Fibroblast of villous mesenchyme (primary cell): ENCODE data around the gene SLC25A39. TPM values are rescaled to one million over a fixed set of nuclear protein-coding genes. Genes with fewer than 3 reads are reported as not detected.
A peak's percentile ranks its signal among the peaks of the same experiment; 100 is the strongest.
"Not testable (repeated sequence)": the region's sequence is repeated elsewhere in the genome, so short reads cannot be mapped to it uniquely, and the experiment has no call there.

Source experiments
- DNase-seq: peaks from one replicate; pipeline ENCODE4 v3.0.0-alpha.2; 2010; ENCODE audit warnings: low read depth
- H3K4me3 ChIP-seq: 2 replicates; pipeline ENCODE4 v1.5.1; 2011; ENCODE audit warnings: low read depth, mild to moderate bottlenecking, low read length
- total RNA-seq: library from RNA; depleted of rRNA; stranded (reverse); fragments of >200 nt; gene quantifications from 2 replicates; pipeline ENCODE4 v1.2.3, GENCODE V29; 2012
- TF ChIP-seq, protein P1 (sequence below): IDR thresholded peaks from 2 replicates; pipeline ENCODE4 v1.5.1; 2012; ENCODE audit warnings: low read depth, mild to moderate bottlenecking, low read length; ENCODE audit not compliant: insufficient read depth

The SLC25A39 gene
- total RNA-seq, 1 donor = 61.7 TPM

DNA sequence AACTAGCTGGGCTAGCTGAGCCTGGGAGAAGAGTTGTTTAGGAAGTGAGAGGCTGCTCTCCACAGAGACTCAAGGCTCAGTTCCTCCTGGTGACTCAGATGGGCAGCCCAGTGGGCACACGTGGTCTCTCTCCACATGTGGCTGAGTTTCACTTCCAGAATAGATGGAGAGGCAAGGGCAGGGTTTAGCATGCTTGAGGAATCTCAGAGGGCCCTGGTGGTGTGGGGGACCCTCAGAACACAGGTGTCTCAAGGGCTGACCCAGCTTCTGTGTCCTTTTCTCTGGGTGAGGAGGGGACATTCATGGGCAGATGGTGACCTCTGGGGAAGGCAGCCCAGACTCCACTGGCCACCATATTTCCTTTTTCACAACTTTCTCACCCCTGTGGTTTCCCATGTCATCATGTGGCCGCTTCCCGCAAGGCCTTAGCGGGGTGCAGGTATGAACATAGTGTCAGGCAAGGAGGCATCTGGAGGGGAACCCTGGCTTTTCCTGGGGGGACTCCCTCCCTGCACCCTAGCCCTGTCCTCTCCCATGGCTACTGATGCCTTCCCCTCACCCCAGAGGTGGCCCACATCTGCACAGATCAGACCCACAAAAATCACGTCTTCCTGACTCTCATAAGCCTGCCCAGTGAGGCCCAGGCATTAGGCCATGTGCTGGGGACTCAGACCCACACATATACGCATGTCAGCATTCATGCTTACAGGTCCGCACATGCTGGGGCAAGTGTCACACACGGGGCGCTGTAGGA is 23.8 kb upstream of the SLC25A39 start:
- TF ChIP-seq, protein P1, sequence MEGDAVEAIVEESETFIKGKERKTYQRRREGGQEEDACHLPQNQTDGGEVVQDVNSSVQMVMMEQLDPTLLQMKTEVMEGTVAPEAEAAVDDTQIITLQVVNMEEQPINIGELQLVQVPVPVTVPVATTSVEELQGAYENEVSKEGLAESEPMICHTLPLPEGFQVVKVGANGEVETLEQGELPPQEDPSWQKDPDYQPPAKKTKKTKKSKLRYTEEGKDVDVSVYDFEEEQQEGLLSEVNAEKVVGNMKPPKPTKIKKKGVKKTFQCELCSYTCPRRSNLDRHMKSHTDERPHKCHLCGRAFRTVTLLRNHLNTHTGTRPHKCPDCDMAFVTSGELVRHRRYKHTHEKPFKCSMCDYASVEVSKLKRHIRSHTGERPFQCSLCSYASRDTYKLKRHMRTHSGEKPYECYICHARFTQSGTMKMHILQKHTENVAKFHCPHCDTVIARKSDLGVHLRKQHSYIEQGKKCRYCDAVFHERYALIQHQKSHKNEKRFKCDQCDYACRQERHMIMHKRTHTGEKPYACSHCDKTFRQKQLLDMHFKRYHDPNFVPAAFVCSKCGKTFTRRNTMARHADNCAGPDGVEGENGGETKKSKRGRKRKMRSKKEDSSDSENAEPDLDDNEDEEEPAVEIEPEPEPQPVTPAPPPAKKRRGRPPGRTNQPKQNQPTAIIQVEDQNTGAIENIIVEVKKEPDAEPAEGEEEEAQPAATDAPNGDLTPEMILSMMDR = no peak
- DNase-seq = no peak

DNA sequence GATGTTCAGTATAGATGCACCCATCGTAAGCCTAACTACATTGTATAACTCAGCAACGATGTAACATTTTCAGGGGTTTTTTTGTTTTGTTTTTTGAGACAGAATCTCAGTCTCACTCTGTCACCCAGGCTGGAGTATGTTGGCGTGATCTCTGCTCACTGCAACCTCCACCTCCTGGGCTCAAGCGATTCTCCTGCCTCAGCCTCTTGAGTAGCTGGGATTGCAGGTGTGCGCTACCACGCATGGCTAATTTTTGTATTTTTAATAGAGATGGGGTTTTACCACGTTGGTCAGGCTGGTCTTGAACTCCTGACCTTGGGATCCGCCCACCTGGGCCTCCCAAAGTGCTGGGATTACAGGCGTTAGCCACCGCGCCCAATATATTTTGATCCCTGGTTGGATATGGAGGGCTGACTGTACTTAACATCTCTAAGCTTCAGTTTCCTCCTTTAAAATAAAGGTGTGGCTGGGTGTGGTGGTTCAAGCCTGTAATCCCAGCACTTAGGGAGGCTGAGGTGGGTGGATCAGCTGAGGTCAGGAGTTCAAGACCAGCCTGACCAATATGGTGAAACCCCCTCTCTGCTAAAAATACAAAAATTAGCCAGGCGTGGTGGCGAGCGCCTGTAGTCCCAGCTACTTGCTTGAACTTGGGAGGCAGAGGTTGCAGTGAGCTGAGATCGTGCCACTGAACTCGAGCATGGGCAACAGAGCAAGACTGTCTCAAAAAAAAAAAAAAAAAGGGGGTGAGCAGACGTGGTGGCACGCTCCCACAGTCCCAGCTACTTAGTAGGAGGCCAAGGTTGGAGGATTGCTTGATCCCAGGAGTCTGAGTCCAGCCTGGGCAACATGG is 22.8 kb upstream of the SLC25A39 start:
- not testable (repeated sequence) for H3K4me3 ChIP-seq, DNase-seq

More for the DNA sequence above, 23.8 kb upstream of the SLC25A39 start:
- H3K4me3 ChIP-seq = no peak overlapping the region

DNA sequence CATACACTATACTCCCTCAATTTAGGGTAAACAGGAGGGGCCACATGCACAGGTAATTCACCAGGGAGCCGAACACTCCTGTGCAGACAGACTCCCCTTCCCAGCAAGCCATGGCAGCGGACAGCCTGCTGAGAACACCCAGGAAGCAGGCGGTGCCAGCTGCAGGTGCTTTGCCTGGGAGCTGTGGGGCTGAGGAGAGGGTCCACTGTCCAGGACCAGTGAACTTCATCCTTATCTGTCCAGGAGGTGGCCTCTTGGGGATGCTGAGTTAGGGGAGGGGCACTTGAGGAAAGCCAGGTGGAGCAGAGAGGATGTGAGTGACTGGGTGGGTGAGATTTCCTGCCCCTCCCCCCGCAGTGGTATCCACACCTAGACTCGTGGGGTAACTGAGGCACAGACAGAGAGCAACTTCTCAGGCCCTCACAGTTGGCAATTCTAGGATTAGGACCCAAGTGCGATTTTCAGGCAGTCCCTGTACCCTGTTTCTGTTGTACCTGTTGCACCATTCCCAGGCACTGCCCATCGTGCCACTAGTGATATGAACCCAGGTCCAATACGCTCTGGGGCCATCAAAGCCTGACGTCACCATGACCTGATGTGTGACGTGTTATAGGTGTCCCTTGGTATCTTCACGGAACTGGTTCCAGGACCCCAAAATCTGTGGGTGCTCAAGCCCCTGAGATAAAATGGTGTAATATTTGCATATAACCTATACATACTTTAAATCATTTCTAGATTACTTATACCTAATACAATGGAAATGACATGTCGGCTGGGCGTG is 21.6 kb upstream of the SLC25A39 start:
- peak overlapping the region; percentile 96 for H3K4me3 ChIP-seq
- DNase-seq = no peak
- TF ChIP-seq, protein P1 = no peak

DNA sequence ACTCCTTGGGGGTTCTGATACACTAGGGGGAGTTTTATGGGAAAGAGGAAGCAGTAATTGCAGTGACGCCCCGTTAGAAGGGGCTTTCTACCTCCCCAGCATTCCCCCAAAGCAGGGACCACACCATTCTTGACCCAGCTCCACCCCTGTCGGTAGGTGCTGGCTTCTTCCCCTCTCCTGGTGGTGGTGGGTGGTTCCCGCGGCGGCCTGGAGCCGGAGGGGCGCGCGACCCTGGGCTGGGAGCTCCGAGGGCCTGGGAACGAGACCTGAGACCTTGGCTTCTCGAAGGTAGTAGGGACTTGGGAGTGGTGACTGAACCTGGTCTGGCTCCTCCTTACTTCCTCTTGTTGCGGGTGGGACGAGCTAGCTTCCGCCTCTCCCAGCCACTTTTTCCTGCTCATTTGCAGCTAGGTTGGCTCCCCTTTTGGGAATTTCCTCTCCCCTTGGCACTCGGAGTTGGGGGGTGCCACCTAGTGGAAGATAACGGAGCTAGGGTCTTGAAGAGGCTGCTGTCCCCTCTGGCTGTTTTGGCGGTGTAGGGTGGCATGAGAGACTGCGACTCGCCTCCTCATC is 20.9 kb upstream of the SLC25A39 start:
- peak; percentile 63 for DNase-seq
- H3K4me3 ChIP-seq = peak overlapping the region; percentile 96
- TF ChIP-seq, protein P1 = peak; percentile 52

DNA sequence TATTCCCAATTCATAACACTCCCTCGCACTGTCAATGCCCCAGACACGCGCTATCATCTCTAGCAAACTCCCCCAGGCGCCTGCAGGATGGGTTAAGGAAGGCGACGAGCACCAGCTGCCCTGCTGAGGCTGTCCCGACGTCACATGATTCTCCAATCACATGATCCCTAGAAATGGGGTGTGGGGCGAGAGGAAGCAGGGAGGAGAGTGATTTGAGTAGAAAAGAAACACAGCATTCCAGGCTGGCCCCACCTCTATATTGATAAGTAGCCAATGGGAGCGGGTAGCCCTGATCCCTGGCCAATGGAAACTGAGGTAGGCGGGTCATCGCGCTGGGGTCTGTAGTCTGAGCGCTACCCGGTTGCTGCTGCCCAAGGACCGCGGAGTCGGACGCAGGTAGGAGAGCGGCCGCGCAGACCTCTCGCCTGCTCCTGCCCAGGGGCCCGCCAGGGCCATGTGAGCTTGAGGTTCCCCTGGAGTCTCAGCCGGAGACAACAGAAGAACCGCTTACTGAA is 20.4 kb upstream of the SLC25A39 start, which contains the start of gene GRN:
TSS of gene GRN (plus strand) at position 364 of the 515 bp plus-strand sequence. CDS start 3,863 bp downstream, outside the sequence.
- H3K4me3 ChIP-seq = peak within 1 kb of the TSS; percentile 96
- TF ChIP-seq, protein P1 = no peak
- DNase-seq = peak; percentile 100

DNA sequence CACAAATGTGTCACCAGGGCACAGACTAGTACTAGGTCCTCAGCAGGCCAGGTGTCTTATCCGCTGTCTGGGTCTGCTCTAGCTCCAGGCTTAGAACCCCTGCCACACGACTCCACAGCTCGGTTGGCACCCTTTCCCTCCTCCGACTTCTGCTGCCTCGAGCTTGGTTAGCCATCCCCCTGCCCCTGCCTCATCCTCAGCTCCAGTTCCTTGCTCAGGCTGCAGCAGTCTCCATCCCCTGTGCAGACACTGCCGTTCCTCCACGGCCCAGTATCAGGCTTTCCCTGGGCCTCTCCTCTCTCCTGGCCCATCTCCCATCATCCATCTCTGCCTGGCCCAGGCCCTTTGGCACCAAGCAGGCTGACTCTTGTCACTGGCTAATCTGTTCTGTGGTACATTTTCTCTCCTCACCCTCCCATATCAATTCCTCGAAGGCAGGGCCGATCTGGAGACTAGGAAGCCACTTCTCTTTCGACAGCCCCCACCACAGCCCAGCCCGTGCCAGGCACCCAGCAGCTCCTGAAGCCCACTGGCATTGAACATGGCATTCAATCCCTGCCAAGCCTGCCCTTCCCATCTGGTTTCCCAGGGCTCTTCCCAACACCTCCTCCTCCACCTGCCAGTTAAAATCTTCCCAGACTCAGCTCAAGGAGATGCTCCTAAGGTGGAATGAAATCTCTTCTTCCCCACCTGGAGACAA is 19.0 kb upstream of the SLC25A39 start:
- DNase-seq = no peak
- H3K4me3 ChIP-seq = no peak overlapping the region
- TF ChIP-seq, protein P1 = no peak

DNA sequence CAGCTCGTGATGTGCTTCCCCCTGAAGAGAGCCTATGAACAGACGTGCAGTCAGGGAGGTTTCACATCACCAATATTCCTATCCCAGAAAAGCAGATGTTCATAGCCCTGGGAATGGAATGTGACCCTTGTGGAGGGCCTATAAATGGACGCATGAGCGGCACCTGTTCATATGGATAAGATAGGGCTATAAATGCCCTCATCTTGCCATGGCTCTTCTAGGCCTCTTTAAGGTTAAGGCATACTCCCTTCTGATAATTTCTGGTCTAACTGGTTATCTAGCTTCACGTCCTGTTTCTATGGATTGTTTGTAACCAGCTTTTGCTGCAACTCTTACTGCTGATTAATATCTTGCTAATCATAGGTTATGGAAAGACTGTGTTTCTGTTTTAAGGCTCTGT is 15.9 kb upstream of the SLC25A39 start:
- DNase-seq, H3K4me3 ChIP-seq: not testable (repeated sequence)
